Activated T-cell treated with anti-CD3 and anti-CD28 coated beads, Interleukin-2, amount 50 U/mL, for 48 hours (primary cell): ENCODE data around the gene PDE8B.
"Not testable (repeated sequence)": the region's sequence is repeated elsewhere in the genome, so short reads cannot be mapped to it uniquely, and the experiment has no call there.

Source experiments
- DNase-seq, 2 experiments: peaks; one replicate each; pipeline ENCODE4 v3.0.0-alpha.2; 2020

The PDE8B gene

DNA sequence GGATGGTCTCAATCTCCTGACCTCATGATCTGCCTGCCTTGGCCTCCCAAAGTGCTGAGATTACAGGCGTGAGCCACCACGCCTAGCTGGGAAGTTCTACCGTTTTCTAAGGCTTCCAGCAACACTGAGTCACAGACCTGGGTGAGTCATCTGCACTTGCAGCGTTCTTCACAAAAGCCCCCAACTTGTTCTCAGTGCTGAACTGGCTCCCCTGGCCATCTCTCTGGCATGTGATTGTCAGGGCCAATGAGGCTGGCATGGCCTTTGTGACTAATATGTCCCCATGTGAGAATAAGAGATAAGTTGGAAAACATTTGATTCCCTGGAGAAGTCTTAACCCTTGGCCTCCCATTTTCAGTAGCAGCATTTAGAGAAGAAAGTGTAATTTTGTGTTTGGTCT is 157.3 kb downstream of the PDE8B start:
- DNase-seq = peak; percentile 30 to 46

DNA sequence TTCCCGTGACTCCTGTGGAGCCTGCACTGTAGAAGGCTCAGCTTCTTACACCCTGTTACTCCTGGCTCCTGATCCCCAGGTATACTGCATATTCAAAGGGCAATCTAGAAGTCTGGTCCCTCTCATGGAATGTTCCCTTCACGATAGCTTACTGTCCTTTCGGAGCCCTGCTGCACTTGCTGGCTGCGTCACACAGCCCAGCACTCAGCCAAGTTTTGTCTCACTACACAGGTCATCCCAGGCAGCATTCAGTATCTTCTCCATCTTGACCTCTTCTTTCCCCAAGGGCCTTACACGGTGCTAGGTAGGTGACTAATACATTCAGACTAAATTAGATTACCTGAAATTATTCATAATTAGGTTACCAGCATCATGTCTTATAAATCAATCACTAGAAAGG is 157.9 kb downstream of the PDE8B start:
- DNase-seq = no peak

DNA sequence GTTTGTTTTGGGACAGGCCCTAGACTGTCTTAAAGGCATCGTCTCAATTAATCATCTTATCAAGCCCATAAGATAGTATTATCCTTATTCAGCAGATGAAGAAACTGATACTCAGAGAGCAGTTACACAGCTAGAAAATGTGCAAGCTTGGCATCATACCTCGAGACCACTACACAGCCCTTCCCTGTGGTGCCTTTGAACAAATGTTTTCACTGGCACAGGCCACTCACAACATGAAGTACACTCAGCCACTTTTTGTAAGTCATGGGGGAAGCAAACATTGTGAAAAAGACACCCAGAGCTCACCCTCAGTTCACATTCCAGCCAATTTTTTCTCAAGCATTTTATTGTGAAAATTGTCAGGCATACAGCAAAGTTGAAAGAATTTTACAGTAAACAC is 159.1 kb downstream of the PDE8B start:
- DNase-seq = no peak

DNA sequence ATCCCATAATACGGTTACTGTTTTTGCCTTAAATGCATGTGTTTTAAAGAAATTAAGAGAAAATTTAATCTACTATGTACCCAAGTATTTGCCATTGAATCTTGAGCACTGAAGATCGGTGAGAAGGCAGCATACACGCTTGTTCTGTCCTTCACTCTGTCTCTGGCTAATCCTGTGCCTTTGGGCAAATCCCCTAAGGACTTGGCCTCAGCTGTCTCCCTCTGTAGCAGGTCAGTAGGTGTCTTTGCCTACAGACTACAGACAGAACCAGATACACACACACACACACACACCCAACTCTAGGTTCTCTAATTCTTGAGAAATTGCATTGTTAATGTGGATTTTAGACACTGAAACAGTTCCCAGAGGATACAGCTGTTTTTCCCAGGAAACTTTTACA is 164.2 kb downstream of the PDE8B start:
- no peak for DNase-seq

DNA sequence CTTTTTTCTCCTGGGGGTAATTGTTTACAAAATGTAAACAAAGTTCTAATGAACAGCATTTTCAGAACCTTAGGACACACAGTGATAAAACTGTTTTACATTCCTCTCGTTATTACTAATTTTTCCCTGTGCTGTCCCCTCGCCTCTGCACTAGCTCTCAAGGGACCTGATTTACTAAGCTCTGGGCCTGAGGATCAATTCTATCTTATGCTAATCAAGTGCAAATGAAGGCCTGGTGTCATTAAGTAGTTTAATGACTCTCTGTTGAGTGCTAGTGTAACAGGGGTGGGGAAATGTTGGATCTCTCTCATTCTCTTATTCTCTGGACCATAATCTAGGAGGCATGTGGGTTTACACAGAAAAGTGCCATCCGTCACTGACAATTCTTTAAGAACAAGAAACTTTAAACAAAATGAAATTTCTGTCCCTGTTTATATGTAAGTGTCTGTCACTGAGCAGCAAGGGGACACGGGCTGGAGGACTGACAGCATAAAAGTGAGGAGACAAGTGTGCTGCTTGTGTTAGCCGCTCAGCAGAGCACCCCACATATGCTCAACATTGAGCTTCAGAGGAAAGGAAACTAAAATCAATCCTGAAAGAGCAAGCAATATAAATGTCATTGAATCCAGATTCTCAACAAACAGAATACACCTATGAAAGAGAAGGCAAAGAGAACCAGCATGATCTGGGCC is 166.3 kb downstream of the PDE8B start:
- DNase-seq = no peak

DNA sequence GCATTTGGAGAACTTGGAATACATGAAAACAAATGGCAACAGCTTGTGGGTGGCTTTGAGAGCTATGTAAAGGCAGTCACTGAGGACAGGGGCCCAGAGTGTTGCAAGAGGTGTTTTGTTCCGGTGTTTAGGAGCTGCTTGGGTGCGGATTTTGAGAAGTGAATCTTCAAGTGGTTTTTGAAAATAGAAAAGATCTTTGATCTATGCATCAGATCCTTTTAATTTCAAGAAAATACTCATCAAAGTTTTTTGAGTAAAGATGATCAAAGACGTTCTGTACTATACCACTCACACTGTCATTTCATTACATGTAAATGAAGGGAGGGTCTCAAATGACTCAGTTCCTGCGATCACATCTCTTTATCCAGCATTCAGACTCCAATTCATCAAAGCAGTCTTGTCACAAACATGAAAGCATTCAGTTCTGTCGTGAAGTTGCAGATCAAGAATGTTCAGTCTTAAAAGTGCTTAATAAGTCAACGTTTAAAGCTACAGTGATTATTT is 169.1 kb downstream of the PDE8B start:
- peak; percentile 56 to 61 for DNase-seq

DNA sequence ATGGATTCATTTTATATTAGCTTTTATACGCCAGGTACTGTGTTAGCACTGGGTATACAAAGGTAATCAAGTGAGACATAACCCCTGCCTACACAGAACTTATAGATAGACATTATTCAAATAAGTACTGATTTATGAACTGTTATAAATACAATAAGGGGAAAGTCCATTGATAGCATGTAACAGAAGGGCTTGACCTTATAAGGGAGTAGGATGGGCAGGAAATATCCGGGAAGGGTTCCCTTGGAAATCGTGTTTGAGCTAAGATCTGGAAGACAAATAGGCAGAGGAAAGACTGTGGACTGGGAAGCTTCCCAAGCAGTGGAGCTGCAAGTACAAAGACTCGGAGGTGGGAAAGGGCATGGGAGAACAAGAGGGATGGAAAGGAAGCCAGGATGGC is 170.2 kb downstream of the PDE8B start:
- no peak for DNase-seq

DNA sequence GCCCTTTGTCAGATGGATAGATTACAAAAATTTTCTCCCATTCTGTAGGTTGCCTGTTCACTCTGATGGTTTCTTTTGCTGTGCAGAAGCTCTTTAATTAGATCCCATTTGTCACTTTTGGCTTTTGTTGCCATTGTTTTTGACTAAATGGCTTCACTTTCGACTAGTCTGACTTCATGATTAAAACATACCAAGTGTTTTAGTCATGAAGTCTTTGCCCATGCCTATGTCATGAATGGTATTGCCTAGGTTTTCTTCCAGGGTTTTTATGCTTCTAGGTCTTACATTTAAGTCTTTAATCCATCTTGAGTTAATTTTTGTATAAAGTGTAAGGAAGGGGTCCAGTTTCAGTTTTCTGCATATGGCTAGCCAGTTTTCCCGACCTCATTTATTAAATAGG is 172.9 kb downstream of the PDE8B start:
- DNase-seq = not testable (repeated sequence)

DNA sequence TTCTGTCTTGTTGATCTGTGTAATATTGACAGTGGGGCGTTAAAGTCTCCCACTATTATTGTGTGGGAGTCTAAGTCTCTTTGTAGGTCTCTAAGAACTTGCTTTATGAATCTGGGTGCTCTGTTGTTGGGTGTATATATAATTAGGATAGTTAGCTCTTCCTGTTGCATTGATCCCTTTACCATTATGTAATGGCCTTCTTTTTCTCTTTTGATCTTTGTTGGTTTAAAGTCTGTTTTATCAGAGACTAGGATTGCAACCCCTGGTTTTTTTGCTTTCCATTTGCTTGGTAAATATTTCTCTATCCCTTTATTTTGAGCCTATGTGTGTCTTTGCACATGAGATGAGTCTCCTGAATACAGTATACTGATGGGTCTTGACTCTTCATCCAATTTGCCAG is 175.9 kb downstream of the PDE8B start:
- DNase-seq = not testable (repeated sequence)

DNA sequence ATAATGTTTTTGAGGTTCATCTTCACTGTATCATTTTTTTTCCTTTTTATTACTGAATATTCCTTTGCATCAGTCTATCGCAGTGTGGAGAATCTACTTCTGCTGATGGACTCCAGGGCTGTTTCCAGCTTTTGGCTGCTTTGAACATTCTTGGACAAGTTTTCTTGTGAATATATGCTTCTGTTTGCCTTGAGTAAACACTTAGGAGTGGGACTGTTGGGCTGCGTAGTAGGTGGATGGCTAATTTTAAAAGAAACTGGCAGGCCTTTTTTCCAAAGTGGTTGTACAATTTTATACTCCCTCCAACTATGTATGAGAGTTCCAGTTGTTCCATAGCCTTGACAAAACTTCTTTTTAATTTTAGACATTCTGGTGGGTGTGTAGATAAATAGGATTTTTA is 179.3 kb downstream of the PDE8B start:
- no peak for DNase-seq

DNA sequence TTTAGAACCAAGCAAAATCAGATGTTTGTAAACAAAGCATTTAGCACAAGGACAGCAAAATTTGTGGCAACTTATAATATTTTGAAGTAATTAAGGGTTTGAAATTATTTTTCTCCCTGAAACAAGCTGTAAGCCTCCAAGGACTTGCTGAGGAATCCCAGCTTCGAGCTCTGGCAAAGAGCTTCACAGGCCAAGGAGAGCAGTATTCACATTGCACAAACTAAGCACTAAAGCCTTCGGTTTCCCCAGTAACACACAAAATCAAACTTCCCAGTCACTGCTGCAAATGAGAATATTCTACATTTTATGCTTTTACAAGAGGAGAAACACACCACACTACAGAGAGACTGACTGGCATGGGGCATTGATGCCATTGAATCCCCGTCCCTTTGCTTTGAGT is 179.7 kb downstream of the PDE8B start:
- DNase-seq = no peak

DNA sequence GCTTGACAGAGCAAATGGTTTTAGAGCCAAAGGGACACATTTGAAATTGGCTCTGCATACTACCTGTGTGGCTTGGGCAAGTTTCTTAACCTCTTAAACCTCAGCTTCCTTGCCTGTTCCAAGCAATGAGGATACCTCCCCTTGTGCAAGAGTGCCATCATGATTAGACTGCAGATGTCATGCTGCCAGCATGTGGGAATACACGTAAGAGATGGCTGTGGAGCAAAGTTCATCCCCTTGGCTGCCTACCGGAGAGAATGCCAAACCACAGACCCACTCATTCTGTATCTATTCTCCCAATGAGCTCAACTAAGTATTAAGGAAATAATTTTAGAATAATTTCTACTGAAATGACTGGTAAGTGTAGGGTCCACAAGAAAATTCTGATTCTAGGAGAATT is 180.3 kb downstream of the PDE8B start:
- DNase-seq = no peak

DNA sequence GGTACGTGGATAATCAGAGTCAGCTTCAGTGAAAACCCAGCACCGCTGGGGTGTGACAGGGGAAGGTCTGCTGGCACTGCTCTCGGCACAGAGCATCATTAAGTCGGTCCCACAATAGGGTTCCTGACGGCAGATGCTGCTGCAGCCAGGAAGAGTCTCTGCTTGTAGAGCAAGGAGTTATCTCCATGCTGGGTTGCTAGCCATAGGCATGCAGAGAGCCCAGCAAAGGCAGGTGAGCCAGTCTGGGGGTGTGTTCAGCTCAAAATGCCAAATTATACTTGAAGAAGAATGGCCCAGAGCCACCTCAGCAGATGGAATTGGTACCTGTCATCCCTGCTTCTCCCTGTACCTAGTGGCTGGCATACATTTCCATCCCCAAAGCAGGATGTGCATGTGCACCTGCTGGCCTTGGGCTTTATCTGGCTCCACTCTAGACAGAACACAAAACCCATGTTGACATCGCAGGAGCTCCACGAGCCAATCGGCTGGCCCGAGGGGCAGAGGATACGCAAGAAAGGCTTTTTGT is 180.8 kb downstream of the PDE8B start:
- DNase-seq = no peak

DNA sequence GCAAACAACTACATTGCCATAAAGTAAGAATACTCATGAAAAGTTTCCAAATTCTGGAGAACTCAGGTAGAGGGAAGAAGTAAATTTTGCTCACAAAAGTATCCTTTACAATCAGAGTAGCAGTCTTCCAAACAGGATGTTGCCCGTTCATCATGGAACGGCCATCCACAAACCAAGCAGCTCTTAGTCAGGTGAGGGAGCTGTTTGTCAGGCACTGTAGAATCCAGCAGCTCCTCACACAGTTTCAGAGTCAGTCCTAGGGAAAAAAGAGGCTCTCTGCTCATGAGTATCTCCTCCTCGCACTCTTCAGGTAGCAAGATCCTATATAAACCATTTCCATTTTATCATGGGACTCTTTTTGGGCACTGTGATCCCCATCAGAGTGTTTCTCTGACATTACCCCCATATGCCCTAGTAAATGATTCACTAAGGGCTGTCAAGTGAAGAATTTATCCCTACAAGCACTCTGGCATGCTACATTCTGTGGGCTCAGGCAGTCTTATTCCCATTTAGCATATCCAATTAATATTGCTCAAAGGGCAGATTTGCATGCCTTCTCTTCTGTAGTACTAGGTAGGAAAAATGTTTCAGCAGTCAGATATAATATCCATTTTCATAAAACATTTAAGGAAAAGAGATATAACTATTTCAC is 183.7 kb downstream of the PDE8B start:
- no peak for DNase-seq

DNA sequence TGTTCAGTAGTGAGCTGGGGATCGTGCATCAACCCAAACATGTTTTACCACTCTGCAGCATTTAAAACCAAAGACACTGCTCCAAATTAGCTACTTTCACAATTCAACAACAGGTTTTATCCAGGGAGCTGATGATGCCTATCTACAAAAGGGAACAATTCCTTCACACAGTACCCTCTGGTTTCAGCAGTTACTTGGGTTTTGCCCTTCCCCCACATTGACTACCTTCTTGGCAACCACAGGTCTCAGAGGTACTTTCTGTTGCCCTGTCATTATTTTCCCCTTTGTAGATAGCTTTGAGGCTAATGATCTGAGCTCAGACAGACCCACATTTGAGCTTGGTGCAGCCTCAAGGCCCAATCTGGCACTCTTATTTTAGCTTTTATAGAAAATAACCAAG is 185.5 kb downstream of the PDE8B start:
- no peak for DNase-seq

DNA sequence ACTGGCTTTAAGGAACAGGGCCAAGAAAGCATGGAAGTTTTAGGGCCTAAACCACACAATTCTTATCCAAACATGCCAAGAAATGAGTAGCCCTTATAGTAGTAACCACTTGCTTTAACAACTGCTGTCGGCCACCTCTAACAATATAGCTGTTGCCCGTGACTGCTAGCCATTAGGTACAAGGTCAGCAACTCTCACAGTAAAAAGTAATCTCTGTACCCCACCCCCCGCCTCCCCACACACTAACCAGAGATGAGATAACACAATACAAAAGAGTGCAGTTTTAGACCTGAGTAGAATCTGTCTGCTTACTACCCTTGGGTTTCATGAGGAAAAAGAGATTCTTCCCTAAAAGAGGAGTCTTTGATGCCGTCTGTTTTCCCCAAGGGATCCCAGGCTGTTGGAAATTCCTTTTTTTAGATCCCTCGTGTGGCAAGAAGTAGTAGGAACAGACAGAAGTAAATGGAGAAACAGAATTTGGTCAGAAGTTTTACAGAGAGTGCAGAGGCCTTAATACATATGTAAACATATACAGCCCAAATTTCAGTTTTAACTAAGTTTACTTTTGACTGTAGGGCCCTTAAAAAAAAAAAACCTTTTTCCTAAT is 187.3 kb downstream of the PDE8B start:
- DNase-seq = no peak

DNA sequence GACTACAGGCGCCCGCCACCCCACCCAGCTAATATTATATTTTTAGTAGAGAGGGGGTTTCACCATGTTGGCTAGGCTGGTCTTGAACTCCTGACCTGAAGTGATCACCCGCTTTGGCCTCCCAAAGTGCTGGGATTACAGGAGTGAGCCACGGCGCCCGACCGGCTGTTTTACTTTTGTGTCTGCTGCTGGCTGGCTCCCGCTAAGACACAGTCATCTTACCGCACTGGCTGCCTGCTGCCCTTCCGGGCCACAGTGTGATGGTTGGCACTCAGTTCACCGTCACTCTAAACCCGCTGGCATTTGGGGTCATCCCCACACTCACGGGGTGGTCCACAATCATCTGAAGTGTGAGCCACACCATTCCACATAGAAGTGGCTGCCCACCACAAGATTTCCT is 188.0 kb downstream of the PDE8B start:
- DNase-seq = no peak

DNA sequence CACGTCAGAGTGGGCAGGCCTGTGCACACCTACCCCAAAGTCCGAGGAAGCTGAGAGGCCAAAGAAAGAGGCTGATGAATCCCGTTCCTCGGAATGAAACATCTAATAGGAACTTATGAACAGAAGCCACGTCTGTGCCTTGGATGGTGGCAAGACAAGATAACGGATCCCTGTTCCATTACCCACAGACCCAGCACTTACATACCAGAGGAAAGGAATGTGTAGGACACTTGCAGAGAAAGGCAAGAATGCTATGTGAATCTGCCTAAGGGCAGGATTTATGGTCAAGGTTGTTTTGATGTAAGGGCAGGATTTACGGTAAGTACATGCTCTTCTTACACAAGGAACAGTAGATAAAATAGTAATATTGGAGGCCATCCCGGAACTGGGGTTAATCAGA is 188.4 kb downstream of the PDE8B start:
- no peak for DNase-seq

DNA sequence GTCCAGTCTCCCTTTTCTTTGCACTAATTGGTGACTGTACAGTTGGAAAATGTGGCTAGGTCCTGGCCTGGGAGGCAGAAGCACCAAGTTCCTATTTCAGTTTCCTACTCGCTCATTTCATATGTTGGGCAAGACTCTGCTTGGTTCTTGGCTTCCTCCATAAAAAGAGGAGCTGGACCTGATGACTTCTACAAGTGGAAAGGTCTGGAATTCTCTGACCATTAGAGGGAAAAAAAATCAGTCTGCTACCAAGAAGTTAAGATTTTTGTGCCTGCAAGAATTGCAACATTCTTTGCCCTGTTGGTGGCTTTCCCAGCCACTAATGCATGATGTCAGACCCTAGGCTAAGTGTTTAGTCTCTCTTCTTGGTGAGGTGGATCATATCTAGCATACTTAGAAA is 190.2 kb downstream of the PDE8B start:
- DNase-seq = no peak

DNA sequence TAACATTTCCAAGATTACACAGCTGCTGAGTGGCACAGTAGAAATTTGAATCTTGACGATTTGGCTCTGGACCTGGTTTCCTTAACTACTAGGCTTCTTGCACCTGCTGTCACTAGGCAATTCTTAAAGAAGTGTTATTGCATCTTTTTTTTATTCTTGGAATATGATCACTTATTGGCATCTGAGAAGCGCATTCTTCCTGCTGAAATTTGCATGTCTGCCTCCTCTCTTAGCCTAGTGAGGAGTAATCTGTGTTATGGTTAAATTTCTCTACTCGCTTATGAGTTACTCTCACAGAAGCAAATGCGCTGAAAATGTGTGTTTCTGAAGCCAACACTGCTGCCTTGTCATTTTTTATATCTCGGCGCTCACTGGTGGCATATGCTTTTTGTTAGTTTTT is 192.3 kb downstream of the PDE8B start:
- no peak for DNase-seq

DNA sequence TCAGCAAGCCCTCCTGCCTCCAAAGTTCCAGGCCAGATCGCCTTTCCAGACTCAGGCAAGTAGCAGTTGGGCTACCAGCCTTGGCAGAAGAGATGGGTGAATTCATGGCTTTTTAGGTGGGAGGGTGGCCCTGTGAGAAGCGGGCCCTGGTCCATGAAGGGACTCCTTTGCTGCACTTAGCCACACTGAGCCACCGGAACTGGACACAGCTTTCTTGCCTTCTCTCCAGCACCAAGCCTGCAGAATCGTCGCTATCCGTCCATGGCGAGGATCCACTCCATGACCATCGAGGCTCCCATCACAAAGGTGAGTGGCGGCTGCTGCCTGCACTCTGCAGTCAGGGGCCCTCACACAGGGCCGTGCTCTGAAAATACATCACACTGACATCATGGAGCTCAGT is 196.7 kb downstream of the PDE8B start:
- DNase-seq = no peak

DNA sequence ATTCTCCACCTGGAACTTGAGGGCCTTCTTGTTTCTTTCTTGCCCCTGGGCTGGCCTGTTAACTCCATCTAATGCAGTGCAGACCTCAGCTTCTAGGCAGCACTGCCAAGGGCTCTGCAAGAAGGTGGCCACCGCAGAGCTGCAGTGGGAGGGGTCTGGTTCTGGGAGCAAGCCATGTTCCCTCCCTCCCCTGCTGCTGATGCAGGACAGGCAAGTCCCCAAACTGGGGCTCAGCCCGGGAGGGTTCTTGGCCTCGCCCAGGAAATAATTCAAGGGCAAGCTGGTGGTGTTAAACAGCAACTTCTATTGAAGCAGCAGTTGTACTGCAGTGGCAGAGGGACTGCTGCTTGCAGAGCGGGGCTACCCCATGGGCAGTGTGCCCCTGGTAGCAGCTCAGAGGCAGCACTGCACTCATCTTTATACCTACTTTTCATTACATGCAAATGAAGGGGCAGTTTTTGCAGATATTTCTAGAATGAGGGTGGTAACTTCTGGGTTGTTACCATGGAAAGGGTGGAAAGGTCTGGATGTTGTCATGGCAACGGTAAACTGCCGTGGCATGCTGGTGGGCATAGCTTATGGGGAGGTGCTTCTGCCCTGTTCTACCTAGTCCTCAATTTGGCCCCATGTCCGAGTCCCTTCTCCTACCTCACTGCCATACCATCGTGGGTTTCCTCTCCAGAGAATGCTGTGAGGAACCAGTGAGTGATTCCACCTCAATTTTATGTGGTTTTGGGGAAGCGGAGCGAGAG is 199.6 kb downstream of the PDE8B start:
- no peak for DNase-seq

DNA sequence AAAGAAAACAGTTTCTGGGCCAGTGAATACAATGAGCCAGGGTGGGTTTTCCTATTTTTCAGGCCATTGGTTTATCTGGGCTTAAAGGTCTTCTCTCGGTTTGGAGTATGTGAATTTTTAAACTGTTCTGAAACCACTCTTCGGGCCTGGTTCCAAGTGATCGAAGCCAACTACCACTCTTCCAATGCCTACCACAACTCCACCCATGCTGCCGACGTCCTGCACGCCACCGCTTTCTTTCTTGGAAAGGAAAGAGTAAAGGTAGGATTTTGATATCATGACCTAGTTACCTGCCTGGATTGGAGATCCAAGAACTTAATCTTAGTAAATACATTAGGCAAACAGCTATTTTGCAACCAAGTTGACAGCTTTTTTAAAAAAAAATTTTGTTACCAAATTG is 202.6 kb downstream of the PDE8B start:
- DNase-seq = no peak
